Measurements from ENCODE around the gene CDC20B.
"Not testable (repeated sequence)": the region's sequence is repeated elsewhere in the genome, so short reads cannot be mapped to it uniquely, and the experiment has no call there.

CDC20B gene

DNA sequence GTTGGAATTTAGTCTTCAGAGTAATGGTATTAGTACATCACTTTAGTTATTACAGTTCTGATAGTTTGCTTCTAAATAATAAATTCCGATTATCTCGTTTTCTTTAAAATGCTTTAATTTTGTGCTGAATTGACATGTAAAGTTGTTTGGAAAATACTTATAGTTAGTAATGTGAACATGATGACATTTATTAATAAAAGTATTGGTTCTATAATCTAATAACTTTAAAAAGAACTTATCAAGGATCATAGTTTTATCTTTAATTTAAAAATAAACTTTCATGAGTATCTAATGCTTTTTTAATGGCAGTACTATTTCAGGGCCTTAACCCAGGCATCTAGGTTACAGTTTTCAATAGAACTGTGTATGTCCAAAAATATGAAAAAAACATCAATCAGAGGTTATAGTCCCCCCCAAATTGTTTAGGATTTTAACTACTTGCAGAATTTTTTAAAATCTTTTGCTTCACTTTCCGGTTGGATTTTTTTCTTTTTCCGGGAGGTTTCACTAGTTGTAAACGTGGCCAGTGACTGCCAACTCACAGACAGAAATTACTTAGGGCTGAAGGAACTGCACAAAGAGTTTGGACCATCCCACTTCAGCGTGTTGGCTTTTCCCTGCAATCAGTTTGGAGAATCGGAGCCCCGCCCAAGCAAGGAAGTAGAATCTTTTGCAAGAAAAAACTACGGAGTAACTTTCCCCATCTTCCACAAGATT lies 12.3 kb downstream of the CDC20B start:
- DNase-seq, result no peak

DNA sequence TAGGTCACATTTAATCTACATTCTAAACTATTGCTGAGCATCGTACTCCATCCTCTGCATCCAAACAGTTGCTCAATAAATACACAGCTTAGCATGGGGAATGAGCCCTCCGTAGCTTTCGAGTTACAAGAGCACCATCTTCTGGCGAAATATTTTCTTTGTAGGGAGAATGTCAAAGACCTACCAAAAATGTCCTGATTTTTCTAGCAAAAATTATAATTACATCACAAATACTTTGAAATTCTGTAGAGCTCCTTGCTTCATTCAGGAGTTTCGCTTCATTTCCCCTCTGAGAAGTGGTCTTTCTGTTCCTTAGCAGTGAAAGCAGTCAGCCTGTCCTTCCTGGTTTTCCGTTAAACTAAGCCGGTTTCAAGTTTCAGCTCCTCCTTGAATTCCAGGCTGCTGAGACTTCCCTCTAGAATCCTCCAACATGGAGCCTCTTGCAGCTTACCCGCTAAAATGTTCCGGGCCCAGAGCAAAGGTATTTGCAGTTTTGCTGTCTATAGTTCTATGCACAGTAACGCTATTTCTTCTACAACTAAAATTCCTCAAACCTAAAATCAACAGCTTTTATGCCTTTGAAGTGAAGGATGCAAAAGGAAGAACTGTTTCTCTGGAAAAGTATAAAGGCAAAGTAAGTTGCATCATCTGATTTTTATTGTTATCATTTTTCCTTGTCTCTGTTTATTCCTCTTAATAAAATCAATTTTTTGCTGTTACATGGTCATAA lies 13.0 kb downstream of the CDC20B start, which contains the start of gene GPX8:
TSS of gene GPX8 (plus strand) at position 409 of the 730 bp plus-strand sequence. CDS start at position 431, 22 bp downstream.
- no peak for DNase-seq

DNA sequence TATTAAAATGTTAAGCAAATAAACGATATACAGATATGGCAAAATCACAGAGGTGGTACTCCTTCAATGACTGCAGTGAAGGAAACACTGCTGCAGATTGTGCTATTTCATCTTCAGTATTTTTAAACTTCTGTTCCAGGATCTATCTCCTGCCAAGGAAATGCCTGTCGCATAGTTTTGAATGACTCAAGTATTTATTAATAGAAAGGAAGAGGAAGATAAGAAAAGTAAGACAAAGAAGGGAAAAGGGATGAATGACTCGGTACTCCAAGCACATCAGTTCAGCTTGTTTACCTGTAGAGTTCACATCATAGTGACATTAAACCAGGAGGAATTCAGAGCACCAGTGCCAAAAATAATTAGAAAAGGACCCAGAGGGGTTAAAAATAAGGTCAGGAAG lies 18.1 kb downstream of the CDC20B start:
- no peak for DNase-seq

DNA sequence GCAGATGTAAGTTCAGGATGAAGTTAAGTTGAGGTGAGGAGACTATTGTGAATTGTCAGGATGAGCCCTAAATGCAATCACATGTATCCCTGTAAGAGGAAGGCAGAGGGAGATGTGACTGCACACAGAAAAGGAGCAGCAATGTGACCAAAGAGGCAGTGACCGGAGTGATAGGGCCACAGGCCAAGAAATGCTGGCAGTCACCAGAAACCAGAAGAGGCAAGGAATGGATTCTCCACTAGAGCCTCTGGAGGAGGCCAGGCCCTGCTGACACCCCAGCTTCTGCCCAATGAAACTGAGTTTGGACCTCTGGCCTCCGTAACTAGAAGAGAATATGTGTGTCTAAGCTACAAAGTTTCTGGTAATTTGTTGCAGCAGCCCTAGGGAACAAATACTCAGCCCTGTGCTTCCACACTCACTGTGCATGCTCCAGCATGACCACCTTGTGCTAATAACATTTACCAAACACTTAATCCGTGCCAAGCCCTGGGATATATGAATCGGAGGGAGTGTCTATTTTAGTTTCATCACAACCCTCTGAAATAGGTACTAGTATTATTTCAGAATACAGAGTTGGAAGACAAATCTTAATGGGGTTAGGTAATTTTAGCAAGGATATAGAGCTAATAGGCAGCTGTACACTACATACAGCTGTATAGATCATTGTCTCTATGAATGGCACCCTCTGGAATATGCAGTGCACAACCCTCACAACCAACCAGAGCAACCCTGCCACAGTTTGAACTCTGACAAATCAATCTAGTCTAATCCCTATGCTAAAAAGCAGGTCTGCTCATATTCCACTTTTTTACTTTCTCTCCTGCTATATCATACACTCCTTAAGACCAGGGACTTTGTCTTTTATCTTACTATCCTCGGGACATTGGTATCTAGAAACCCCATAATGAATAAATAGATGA lies 20.8 kb downstream of the CDC20B start:
- no peak for DNase-seq

DNA sequence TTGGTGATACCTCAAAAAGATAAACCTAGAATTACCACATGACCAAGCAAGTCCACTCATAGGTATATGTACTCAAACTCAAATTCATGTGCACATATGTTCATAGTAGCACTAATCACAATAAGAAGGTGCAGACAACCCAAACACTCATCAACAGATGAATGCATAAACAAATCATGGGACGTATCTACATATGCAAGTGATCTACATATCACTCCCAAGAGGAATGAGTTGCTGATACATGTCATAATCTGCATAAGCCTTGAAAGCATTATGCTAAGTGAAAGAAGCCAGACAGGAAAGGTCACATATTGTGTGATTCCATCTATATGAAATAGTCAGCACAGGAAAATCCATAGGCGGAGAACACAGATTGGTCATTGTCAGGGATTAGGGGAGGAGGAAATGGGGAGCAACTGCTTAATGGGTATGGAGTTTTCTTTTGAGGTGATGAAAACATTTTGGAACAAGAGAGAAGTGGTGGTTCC lies 23.6 kb downstream of the CDC20B start:
- DNase-seq, result no peak

DNA sequence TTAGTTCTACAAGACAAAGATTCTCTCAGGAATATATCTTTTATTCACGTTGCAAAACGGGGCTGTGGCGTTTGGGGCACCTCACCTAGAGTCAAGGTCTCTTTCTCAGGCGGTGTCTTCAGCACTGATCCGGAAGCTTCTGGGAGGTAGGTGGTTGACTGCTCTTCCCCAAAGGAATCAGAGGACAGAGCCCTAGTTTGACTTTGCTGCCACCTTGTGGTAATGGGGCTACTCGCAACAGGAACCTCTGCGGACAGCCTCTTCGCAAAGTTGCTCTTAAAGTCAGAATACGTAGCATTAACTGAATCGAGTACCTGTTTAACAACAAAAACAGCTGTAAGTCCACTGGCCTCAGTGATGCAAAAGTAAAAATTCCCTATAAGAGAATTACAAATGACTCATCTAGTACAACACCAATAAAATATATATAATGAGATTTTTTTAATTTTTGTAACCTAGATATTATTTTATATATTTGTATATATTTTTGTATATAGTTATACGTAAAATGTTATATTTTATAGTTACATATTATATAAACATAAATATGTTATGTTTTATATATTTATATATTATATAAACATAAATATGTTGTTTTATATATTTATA lies 26.3 kb downstream of the CDC20B start:
- peak; percentile 71 for DNase-seq

DNA sequence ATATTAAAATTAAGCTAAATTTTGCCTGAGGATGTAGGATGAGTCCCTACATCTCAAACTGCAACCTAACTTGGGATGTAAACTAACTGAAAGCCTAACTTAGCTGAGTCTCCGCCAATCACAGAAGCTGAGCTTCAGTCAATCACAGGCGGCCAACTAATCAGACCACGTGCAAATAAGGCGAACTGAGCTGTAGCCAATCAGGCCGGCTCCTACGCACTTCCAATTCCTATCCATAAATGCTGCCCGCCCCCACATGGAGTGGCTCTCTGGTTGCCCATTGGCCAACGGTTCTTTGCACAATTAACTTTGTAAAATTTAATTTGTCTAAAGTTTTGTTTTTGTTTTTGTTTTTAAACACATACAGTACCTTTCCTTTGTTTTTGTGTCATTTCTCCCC lies 26.9 kb downstream of the CDC20B start:
- no peak for DNase-seq

DNA sequence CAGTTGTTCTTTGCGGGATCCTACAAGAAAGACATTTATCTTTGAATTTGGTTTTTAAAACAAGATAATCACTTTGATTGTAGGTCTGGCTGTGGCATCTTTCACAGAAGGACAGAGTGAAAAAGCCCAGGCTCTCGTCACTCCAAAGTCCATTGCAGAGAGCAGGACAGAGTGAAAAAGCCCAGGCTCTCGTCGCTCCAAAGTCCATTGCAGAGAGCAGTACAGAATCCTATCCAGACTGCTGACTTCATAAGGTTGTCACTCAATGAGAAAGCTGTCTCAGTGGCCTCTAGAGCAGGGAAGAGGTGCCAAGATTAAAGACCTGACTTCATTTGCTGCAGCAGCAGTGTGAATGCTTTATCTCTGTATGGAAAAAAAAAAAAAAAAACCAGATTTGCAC lies 29.4 kb downstream of the CDC20B start:
- DNase-seq, result no peak

DNA sequence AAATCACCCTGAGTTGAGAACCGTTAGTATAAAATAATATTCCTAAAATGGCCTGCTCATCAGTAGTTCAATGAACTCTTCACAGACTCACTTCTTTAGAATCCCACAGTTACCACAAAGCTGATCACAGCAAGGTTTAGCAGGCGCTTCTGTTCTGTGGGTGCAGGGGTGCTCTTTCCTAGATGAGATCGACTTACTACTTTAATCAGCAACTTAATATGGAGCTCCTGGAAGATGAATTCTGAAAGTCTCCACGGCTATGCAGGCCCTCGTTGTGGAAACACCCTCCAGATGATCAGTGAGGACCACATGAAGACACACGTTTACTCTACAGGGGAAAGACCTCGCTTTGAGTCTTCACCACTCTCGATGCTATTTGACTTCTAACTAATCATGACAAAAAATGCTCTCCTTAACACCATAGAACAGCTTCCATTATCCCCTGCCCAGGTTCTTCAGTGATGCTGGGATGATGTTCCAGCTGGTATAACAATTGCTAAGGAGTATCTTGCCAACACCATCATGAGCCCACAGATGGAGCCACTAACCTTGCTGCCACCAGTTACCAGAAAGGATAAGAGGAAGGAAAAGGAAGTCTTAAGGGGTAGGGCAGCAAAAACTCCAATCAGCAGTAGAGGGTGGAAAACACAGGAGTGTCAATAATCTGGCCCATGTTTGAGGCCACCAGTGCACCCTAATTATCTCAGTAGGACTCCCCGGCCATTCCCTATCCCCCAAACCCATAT lies 30.9 kb downstream of the CDC20B start:
- no peak for DNase-seq

DNA sequence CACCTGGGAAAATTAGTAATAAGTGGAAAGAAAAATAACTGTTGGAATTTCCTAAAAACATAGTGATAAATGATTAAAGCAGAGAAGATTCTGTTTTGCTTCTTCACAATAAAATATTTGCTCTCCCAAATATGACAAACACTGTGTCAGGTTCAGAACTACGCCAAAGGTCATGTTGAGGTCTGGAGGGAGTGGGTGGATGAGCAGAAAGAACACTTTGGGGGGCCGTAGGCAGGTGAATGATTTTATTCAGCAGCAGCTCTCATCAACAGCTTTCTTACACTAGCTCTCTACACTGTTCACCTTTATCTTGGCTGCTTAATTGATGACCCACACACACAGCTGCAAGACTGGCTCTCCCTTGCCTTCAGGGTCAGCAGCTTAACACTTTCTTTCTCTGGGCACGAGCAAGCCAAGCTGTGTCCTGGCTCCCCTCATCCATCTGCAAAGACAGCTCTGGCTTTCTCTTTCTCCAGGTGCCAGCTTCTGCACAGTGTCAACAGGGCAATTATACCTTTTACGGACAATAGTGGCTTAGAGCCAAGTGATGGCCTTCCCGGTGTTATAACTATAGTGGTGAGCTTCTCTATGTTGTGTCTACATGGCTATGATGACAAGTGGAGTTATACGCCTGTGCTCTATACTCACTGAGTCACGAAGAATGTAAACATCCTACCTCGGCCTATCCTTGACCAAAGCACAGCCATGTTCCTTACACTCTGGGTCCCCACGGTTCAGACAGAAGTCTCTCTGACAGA lies 31.9 kb downstream of the CDC20B start:
- no peak for DNase-seq

DNA sequence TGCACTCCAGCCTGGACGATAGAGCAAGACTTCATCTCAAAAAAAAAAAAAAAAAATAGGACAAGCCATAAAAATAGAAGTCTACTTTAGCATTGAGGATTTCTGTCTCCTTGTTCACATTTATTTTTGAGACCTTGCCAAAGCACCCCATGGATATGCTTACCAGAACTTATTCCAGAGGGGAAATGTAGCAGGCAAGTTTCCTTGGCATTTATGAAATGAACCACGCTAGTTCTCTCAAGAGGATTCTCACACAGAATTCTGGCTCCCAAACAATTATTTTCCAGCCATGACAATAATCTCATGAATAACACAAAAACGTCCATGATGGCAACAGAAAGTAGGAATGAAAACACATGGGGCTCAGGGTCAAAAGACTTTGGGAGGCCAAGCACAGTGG lies 36.5 kb downstream of the CDC20B start:
- no peak for DNase-seq

DNA sequence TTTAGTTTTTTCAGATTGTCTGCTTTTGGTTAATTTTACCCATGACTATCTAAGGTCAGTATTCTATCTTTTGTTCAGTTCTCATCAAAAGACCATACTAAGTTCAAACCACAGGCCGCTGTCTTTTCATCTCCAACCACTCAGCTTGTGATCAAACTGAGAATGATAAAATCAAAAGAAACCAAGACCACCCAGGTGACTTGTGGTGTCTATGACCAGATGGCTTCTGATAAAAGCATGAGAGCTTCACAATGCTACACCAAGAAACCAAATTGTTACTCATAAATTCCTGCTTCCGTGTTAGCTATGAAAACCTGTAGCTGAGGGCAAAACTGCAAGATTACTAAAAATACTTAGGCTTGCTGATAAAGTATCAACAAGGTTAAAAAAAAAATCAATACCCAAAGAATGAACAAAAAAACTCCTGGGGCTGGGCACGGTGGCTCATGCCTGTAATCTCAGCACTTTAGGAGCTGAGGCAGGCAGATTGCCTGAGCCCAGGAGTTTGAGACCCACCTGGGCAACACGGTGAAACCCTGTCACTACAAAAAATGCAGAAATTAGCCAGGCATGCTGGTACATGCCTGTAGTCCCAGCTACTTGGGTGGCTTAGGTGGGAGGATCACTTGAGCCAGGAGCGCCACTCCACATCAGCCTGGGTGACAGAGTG lies 38.8 kb downstream of the CDC20B start:
- no peak for DNase-seq

DNA sequence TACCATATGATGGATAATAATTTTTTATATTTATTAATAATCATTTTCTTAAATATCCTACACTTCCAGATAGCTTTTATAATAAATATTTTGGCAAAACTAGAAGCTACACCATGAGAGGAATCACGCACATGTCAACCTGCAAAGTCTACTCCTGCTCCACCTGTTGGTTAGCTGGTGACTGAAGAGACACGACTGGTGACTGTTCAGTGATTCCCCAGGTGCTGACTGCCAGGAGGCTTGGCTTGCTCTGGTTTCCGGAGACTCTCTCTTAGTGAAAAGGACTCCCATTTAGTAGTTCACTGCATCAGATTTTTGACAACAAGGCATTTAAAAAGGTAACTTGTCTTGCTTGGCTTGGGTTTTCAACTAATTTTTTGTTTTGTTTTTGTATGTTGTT lies 49.6 kb downstream of the CDC20B start:
- DNase-seq, result no peak

DNA sequence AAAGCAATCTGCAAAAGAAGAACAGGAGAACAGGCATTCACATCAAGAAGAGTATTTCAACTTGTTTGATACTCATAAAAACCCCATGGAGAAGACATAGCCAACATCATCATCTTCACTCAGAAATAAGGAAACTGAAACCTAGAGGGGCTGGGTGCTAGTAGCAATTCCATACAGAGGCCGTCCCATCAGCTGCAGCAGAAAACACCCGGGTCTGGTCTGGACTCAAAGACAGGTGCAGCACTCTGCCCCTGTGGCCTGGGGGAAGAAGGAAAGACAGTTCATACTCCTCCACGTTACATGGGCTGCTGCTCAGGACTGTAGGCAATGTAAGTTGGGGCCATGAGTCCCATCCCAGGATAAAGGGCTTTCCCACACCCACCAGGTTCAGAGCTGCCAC lies 58.9 kb downstream of the CDC20B start:
- DNase-seq, result no peak

DNA sequence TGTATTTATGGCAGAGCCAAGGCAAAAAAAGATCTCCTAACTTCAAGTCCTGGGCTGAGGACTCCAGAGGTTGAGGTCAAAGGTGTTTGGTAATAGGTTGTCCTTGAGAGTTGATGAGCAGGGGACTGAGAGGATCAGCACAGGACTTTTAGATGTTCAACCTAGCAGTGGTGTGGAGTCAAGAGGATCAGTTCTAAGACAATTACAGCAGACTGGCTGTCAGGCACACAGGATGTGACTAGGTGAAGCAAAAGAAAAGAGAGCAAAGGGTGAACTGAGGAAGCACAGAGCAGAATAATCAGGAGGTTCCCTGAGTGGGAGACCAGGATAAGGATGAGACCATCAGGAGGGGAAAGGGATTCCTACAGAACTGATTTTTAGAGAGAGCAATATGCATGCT lies 59.6 kb downstream of the CDC20B start:
- DNase-seq, result no peak

DNA sequence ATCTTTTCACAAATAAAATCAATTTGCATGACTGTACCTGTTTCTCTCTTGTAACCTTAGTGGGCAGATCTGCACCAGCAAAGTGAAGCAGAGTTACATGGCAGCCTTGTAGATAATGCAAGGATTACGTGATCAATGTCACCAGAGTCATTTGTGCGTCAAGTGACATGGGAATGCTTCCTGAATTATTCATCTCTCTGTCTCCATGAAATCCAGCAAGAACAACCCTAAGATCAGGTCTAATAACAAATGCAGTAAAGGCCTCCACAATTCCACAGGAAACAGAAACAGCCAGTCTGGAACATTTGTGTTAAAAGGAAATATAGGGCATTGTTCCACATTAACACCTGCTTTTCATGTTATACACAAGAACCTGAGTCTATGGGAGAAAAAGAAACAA lies 62.8 kb downstream of the CDC20B start:
- no peak for DNase-seq

DNA sequence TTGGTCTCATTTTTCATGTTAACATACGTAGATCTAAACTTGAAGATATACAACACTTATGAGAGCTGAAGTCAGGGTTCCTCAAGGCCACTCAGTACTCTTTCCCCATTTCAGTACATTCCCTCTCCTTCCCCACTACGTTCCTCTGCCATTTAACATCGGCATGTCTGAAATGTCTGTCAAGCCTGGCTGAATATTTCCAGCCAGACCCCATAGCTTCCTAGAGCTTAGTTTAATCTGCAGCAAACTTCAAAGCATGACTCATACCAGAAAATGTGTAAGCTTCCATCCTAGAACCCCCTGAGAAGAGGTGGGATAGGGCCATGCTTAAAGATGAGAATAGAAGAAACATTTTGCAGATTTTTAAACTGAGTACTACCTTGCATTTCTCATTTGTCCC lies 64.3 kb downstream of the CDC20B start:
- no peak for DNase-seq

DNA sequence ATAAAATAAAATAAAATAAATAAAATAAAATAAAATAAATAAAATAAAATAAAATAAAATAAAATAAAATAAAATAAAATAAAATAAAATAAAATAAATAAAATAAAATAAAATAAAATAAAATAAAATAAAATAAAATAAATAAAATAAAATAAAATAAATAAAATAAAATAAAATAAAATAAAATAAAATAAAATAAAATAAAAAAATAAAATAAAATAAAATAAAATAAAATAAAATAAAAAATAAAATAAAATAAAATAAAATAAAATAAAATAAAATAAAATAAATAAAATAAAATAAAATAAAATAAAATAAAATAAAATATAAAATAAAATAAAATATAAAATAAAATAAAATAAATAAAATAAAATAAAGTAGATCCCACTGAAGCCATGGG lies 67.0 kb downstream of the CDC20B start:
- DNase-seq, result not testable (repeated sequence)

DNA sequence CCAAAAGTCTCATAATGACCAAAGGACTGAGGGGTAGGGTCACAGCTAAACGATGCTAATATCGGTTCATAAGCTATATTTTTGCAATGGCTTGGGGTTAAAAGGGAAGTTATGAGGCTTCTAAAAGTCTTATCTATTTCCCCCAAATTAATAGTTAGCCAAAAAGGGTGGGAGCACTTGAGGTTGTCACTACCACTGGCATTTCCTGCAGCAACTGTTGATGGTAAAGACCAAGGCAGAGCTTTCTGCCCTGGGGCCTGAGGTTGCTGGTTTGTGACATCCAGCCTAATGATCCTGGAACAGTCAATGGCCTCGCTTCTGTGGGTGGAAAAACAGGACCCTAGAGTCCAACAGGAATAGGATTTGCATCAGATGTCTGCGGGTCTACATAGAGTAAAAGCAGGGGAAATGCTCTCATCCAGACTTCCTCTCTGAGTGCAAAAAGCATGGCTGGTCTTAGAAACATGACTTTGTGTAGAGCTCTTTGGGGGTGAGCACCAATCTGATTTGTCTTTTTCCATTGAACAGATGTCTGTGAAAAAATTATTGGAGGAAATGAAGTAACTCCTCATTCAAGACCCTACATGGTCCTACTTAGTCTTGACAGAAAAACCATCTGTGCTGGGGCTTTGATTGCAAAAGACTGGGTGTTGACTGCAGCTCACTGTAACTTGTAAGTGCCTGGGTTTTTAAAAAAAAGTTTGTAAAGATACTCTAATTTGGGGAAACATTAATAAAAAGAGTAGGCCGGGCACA lies 67.9 kb downstream of the CDC20B start:
- no peak for DNase-seq

Data from T-helper 9 cell (primary cell).